ENCODE results near the gene SH2D4B. TPM values are rescaled to one million over a fixed set of nuclear protein-coding genes. Genes with fewer than 3 reads are reported as not detected.

Gene SH2D4B
- total and polyA plus RNA-seq, 10 of the 15 experiments (the other 5 are each of a cell fraction or from before 2014, with no cell fraction given), result 0.04 to 0.21 (median 0.13) TPM; not detected in 5

- TF ChIP-seq ZBTB4 (CRISPR knock-in tag; IDR thresholded peaks at IDR 0.05), result no peak
- peak; percentile 54; the same call in 1 of the 2 replicates for TF ChIP-seq NFIC (IDR thresholded peaks at IDR 0.05; ENCODE audit: low read depth, low read length)
Measured at GRCh38 chr10:80598084-80598798, 60.5 kb downstream of the SH2D4B start (continued).

GRCh38 chr10:80598951-80599350 lies 61.2 kb downstream of the SH2D4B start:
- ChIA-PET CTCF (interaction anchor here (0.6 to 6.2 kb wide), 36 partner anchors 11 to 1024 kb away, joined by 3 to 63 read pairs (median 4); partner anchors contain the start of gene SH2D4B), RAD21 (ENCODE audit: unreplicated experiment) (interaction anchor here (0.5 to 4.1 kb wide), 17 partner anchors 9 to 368 kb away, joined by 3 to 38 read pairs (median 7); partner anchors contain the start of genes PRXL2A and SH2D4B), SMC1A (ENCODE audit: uncharacterized antibody, unreplicated experiment) (interaction anchor here (0.5 to 3.9 kb wide), 22 partner anchors 8 to 581 kb away, joined by 3 to 35 read pairs (median 4); partner anchors contain the start of gene SH2D4B), POLR2A (interaction anchor here (0.9 to 1.6 kb wide), 5 partner anchors 9 to 154 kb away, joined by 4 to 7 read pairs (median 5); no protein-coding TSS in a partner anchor)
- ATAC-seq (no peak; the same call in 2 of the 3 replicates), DNase-seq (ENCODE audit: low read depth, low spot score) (no peak), FAIRE-seq (no peak)
- Histone ChIP-seq H3K27me3 (replicated peaks in 1 of 2; ENCODE audit: control insufficient read depth in 2 of 2, insufficient read depth in 2 of 2, low read length in 1 of 2) (no peaks in the 10 kb centered on the region), H3K9ac (ENCODE audit: control insufficient read depth, insufficient read depth, low read length) (no peak overlapping the region), H3K79me2 (ENCODE audit: control insufficient read depth, insufficient read depth, low read length) (no peaks in the 10 kb centered on the region), H3K4me1 (ENCODE audit: control insufficient read depth, insufficient read depth, low read length) (peaks cover 17% of the 10 kb centered on the region), H3K4me3 (no peak overlapping the region), H3K4me2 (ENCODE audit: control insufficient read depth, insufficient read depth) (no peak overlapping the region), H4K20me1 (ENCODE audit: control insufficient read depth, insufficient read depth) (no peaks in the 10 kb centered on the region), H3K27ac (ENCODE audit: control insufficient read depth, insufficient read depth) (peak overlapping the region; percentile 4; the same call in 1 of the 2 replicates), H3K9me3 (replicated peaks; ENCODE audit: control insufficient read depth, insufficient read depth, low read length) (no peaks in the 10 kb centered on the region), H3K36me3 (ENCODE audit: control insufficient read depth in 2 of 2, insufficient read depth in 2 of 2, low read length in 1 of 2) (no peaks in the 10 kb centered on the region), H2AFZ (ENCODE audit: control insufficient read depth, low read depth, low read length) (no peak overlapping the region)
- in situ Hi-C loops (cut with MboI) (loop anchor here (10.0 kb wide), 1 partner anchor 154 kb away; no protein-coding TSS in a partner anchor), intact Hi-C loops (cut with micrococcal nuclease; ENCODE audit: unreplicated experiment) (loop anchor here (1.0 to 10.0 kb wide), 5 partner anchors 58 to 436 kb away; no protein-coding TSS in a partner anchor)
- 70% methylated on average over 6 of the region's 6 CpGs for WGBS (ENCODE audit: insufficient coverage, insufficient replicate concordance, low lambda C conversion rate, missing lambda C conversion rate)
- BruUV-seq (replicated peaks), result no TSS peak
- TF ChIP-seq KLF5 (IDR thresholded peaks at IDR 0.05; ENCODE audit: partially characterized antibody) (no peak), RUNX3 (IDR thresholded peaks at IDR 0.05; ENCODE audit: low read length) (no peak), MAX (IDR thresholded peaks at IDR 0.05; ENCODE audit: low read depth, low read length) (no peak), ZNF592 (IDR thresholded peaks at IDR 0.05) (no peak), NRF1 (conservative IDR thresholded peaks at IDR 0.05; ENCODE audit: low read depth, low read length) (no peak), KAT2A (conservative IDR thresholded peaks at IDR 0.05; ENCODE audit: control insufficient read depth, low read depth, low read length) (no peak), E2F4 (IDR thresholded peaks at IDR 0.05; ENCODE audit: low read depth, low read length) (no peak), DPF2 (IDR thresholded peaks at IDR 0.05) (no peak), FOXK2 (IDR thresholded peaks at IDR 0.05) (no peak), RBBP5 (conservative IDR thresholded peaks at IDR 0.05) (no peak), SMAD1 (IDR thresholded peaks at IDR 0.05; ENCODE audit: low read depth, partially characterized antibody) (no peak)
